Transverse colon (tissue), 4 donors: ENCODE results near the gene RSPO4. TPM values are rescaled to one million over a fixed set of nuclear protein-coding genes. Genes with fewer than 3 reads are reported as not detected.

Experiments
- DNase-seq: peaks from one replicate; pipeline ENCODE4 v3.0.0-alpha.2; 2019
- H3K27ac ChIP-seq, 4 donors: fragments of 200-600 bp; sonication (generic); 2 replicates each; pipeline ENCODE4 v1.5.1; 2016 to 2018; ENCODE audit warnings: inconsistent platforms in 4 of 4
- H3K27me3 ChIP-seq: fragments of 200-600 bp; sonication (generic); 2 replicates; pipeline ENCODE4 v1.5.1; 2017; ENCODE audit warnings: inconsistent platforms
- H3K36me3 ChIP-seq, 4 donors: fragments of 200-600 bp; sonication (generic); 2 replicates each; pipeline ENCODE4 v1.5.1; 2017 to 2019; ENCODE audit warnings: inconsistent platforms in 4 of 4
- H3K4me1 ChIP-seq, 4 donors: fragments of 200-600 bp; sonication (generic); 2 replicates each; pipeline ENCODE4 v1.5.1; 2017 to 2020; ENCODE audit warnings: inconsistent platforms in 4 of 4
- H3K4me3 ChIP-seq, 4 donors: fragments of 200-600 bp; sonication (generic); 1 replicate in 1 of 4; 2 replicates in 3 of 4; pipeline versions ENCODE4 v1.5.1 to v1.6.1; 2017 to 2019; ENCODE audit warnings: inconsistent platforms in 4 of 4
- H3K9me3 ChIP-seq, 2 donors: fragments of 200-600 bp; sonication (generic); 2 replicates each; pipeline ENCODE4 v1.5.1; 2017 to 2019; ENCODE audit warnings: inconsistent platforms in 2 of 2
- CTCF ChIP-seq, 5 experiments: fragments of 200-600 bp in 3 of 5; fragments of 450-650 bp in 2 of 5; sonication (generic) in 3 of 5; IDR thresholded peaks; 1 replicate in 2 of 5; 2 replicates in 3 of 5; pipeline ENCODE4 v1.5.1; 2016 to 2017; ENCODE audit warnings: antibody characterized with exemption in 5 of 5, inconsistent platforms in 3 of 5, mild to moderate bottlenecking in 2 of 5, moderate library complexity in 1 of 5
- EP300 ChIP-seq: sonication (generic); formaldehyde crosslinking; IDR thresholded peaks from one replicate; pipeline ENCODE4 v1.6.1; 2017; ENCODE audit warnings: antibody characterized with exemption, low read depth
- POLR2A ChIP-seq: fragments of 450-650 bp; IDR thresholded peaks from one replicate; pipeline ENCODE4 v1.6.1; 2016; ENCODE audit warnings: antibody characterized with exemption, mild to moderate bottlenecking, moderate library complexity
- POLR2AphosphoS5 ChIP-seq, 3 donors: sonication (generic); formaldehyde crosslinking; IDR thresholded peaks; one replicate each; pipeline ENCODE4 v1.6.1; 2016; ENCODE audit warnings: antibody characterized with exemption in 3 of 3
- WGBS, 2 donors: methylation state at CpG; one replicate each; pipeline ENCODE4 v1.1.5; 2018; ENCODE audit warnings: low coverage in 1 of 2; 5-methylcytosine and 5-hydroxymethylcytosine counted together
- in situ Hi-C, 4 donors: fragments of 200-750 bp; cut with MboI; loops; one replicate each; pipeline versions ENCODE4 v1.15.0 to v1.15.1; 2017; ENCODE audit warnings: low sequenced_read_pairs in 3 of 4, low pct_ligation_motif_present in 1 of 4, low pct_unique_long_range_greater_than_20kb in 1 of 4
- intact Hi-C: fragments of 100-400 bp; cut with DNase I; formaldehyde crosslinking; loops from one replicate; pipeline ENCODE4 v1.15.1; 2023; ENCODE audit warnings: low total_unique reads
- total RNA-seq, 4 donors: library from RNA; depleted of rRNA; stranded (reverse); fragments of >200 nt; gene quantifications; one replicate each; pipeline ENCODE4 v1.1.0, GENCODE V29; 2016

Gene RSPO4
- total RNA-seq, 4 donors from 2014 or later = not detected

GRCh38 chr20:955111-955510, 47.0 kb downstream of the RSPO4 start:
- H3K4me3 ChIP-seq = no peak overlapping the region
- TF ChIP-seq POLR2A (no peak), EP300 (no peak), CTCF (IDR thresholded peaks at IDR 0.05) (no peak), POLR2AphosphoS5 (IDR thresholded peaks at IDR 0.05) (no peak)
- peaks cover 63% of the 10 kb centered on the region for H3K27me3 ChIP-seq
- intact Hi-C loops (no loop called here), in situ Hi-C loops (loop anchor here in 3 of 4 donors (5.0 kb wide), 1 partner anchor 138 kb away; no protein-coding TSS in a partner anchor)
- H3K36me3 ChIP-seq = no peaks in the 10 kb centered on the region
- H3K4me1 ChIP-seq = peaks cover 0 to 2% (median 0%) of the 10 kb centered on the region in 4 donors
- no peaks in the 10 kb centered on the region for H3K9me3 ChIP-seq
- WGBS, 2 donors = 51% methylated on average over 3 of the region's 3 CpGs; no CpG with 5 or more reads in 1 of the 2 donors
- no peak for DNase-seq
- no peak overlapping the region for H3K27ac ChIP-seq

- 20 to 23% methylated on average over 1 to 11 of the region's 11 CpGs for WGBS, 2 donors
- H3K4me1 ChIP-seq = peaks cover 0 to 2% (median 0%) of the 10 kb centered on the region in 4 donors
- H3K27me3 ChIP-seq = peaks cover 56% of the 10 kb centered on the region
- intact Hi-C loops (no loop called here), in situ Hi-C loops (loop anchor here in 1 of 4 donors (5.0 kb wide), 1 partner anchor 136 kb away; no protein-coding TSS in a partner anchor)
- no peaks in the 10 kb centered on the region for H3K36me3 ChIP-seq
- TF ChIP-seq POLR2A (no peak), CTCF (IDR thresholded peaks at IDR 0.05) (no peak), EP300 (no peak), POLR2AphosphoS5 (IDR thresholded peaks at IDR 0.05) (no peak)
- H3K27ac ChIP-seq = no peak overlapping the region
- no peak overlapping the region for H3K4me3 ChIP-seq
- no peak for DNase-seq
- H3K9me3 ChIP-seq = no peaks in the 10 kb centered on the region
Measured at GRCh38 chr20:953742-954141, 48.4 kb downstream of the RSPO4 start.

GRCh38 chr20:952196-952795, 49.8 kb downstream of the RSPO4 start:
- H3K36me3 ChIP-seq = no peaks in the 10 kb centered on the region
- peaks cover 0 to 2% (median 0%) of the 10 kb centered on the region in 4 donors for H3K4me1 ChIP-seq
- DNase-seq = no peak
- H3K4me3 ChIP-seq = no peak overlapping the region
- no peak for TF ChIP-seq CTCF (IDR thresholded peaks at IDR 0.05)
- TF ChIP-seq POLR2A = no peak
- in situ Hi-C loops (loop anchor here in 1 of 4 donors (5.0 kb wide), 1 partner anchor 135 kb away; no protein-coding TSS in a partner anchor), intact Hi-C loops (no loop called here)
- H3K27me3 ChIP-seq = peaks cover 47% of the 10 kb centered on the region
- WGBS, 2 donors = 77 to 80% methylated on average over 2 to 8 of the region's 8 CpGs
- H3K27ac ChIP-seq = no peak overlapping the region
- H3K9me3 ChIP-seq = no peaks in the 10 kb centered on the region

- in situ Hi-C loops = loop anchor here in 1 of 4 donors (5.0 kb wide), 1 partner anchor 134 kb away; no protein-coding TSS in a partner anchor
- TF ChIP-seq POLR2AphosphoS5 (IDR thresholded peaks at IDR 0.05) = no peak
- no peak for TF ChIP-seq CTCF (IDR thresholded peaks at IDR 0.05)
- TF ChIP-seq EP300 = no peak
- no peak for TF ChIP-seq POLR2A
- Histone ChIP-seq H3K4me3 (no peak overlapping the region), H3K4me1 (peaks cover 0 to 2% (median 0%) of the 10 kb centered on the region in 4 donors), H3K27me3 (peaks cover 48% of the 10 kb centered on the region), H3K36me3 (no peaks in the 10 kb centered on the region), H3K27ac (no peak overlapping the region), H3K9me3 (no peaks in the 10 kb centered on the region)
- 71 to 89% methylated on average over 5 to 21 of the region's 21 CpGs for WGBS, 2 donors
- no peak for DNase-seq
- intact Hi-C loops = no loop called here
Measured at GRCh38 chr20:951384-952169, 50.5 kb downstream of the RSPO4 start.
